Hematopoietic multipotent progenitor cell treated with erythropoietin and hydrocortisone succinate and interleukin-3 and kit ligand, for 8 days (in vitro differentiated cells): Measurements from ENCODE around the gene NCDN.

ENCODE experiments used
- DNase-seq: peaks from one replicate; pipeline ENCODE4 v3.0.0-alpha.2; 2015

Gene NCDN

DNA sequence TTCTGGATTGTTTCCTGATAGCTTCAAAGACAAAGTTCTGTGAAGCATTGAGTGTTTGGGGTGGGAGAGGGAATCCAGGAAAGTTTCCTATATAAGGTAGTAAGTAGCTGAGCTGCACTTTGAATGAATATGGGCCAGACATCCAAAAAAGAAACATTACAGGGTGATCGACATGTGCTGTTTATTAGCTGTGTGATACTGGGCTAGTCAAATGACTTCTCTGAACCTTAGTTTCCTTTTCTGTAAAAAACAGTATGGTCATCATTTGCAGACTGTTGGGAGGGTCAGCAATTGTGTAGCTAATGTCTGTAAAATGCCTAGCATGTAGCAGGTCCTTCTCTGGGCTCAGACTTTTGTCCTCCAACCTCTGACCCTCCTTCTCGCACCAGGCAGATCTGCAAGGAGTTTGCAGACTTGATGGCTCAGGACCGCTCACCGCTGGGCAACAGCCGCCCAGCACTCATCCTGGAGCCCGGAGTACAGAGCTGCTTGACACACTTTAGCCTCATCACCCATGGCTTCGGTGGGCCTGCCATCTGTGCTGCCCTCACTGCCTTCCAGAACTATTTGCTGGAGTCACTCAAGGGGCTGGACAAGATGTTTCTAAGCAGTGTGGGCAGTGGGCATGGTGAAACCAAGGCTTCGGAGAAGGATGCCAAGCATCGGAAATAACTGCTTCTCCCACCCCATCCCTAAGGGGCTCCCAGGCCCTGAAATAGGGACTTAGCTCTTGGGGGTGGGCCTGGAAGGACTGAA, 36.6 kb downstream of the NCDN start:
- no peak for DNase-seq

- DNase-seq: no peak
Observed at GRCh38 chr1:35595684-35596083, 38.1 kb downstream of the NCDN start.

DNA sequence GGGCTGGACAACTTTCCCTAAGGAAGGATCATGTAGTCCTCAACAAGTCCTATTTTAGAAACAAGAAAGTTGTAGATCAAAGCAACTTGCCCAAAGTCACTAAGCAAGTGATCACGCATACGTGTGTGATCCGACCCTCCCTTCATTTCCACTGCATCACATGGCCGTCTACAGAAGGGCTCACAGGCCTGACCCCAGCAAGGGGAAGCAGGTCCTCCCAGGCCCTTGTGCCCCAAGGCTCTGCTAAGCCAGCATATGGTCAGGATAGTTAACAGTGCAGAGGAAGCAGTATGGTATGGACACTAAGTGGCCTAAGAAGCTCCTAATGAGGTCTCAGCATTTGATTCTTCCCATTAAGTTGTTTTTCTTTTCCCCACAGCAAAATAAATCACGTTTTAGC, 40.3 kb downstream of the NCDN start:
- no peak for DNase-seq

- DNase-seq: no peak
Observed at GRCh38 chr1:35598895-35599294, 41.3 kb downstream of the NCDN start.

DNA sequence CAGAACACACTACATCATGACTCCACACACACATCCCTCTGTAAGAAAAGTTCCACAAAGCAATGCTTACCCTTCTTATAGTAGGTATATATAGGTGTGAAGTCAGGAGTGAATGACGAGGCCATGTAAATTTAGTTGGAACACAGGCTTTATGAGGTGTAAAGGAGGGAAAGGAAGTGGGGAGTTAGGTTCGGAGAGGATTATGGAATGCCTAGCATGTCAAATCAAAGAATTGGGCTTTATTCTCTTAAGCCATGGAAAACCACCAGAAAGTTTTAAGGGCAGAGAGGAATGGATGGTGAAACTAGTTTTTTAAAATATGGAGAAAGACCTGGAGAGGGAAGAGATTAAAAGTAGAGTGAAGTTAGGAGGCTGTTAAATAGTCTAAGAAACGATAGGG, 41.8 kb downstream of the NCDN start:
- no peak for DNase-seq

DNA sequence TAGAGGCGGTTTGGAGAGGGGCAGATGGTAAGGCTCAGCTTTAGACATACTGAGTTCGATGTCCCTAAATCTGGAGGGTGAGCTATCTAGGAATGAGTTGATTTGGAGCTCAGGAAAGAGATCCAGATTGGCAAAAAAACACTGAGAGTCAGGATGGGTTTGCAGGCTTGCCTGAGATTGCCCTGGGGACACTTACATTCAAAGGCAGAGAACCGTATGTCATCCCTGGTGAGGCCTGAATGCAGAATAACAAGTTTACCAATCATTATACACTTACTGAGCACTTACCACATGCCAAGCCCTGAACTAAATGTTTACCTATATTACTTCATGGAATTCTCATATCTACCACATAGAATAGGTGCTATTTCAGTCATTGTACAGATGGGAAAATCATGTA, 43.0 kb downstream of the NCDN start:
- no peak for DNase-seq

- no peak for DNase-seq
Observed at GRCh38 chr1:35603468-35603867, 45.9 kb downstream of the NCDN start.

DNA sequence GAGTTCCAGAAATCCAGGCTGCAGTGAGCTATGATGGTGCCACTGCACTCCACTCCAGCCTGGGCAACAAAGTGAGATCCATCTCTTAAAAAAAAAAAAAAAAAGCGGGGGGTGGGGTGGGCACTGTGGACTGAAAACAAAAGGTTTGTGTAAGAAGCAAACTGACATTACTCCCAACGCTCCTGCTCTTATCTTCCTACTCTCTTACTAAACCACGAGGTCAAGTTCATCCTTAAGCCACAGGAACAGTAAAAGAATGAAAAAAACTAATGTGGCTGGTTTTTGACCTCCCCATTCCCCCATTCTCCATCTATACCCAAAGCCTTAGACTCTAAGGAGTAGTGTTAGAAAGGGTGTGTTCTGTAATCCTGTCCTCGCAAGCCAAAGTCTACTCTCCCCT, 46.3 kb downstream of the NCDN start:
- DNase-seq: no peak

DNA sequence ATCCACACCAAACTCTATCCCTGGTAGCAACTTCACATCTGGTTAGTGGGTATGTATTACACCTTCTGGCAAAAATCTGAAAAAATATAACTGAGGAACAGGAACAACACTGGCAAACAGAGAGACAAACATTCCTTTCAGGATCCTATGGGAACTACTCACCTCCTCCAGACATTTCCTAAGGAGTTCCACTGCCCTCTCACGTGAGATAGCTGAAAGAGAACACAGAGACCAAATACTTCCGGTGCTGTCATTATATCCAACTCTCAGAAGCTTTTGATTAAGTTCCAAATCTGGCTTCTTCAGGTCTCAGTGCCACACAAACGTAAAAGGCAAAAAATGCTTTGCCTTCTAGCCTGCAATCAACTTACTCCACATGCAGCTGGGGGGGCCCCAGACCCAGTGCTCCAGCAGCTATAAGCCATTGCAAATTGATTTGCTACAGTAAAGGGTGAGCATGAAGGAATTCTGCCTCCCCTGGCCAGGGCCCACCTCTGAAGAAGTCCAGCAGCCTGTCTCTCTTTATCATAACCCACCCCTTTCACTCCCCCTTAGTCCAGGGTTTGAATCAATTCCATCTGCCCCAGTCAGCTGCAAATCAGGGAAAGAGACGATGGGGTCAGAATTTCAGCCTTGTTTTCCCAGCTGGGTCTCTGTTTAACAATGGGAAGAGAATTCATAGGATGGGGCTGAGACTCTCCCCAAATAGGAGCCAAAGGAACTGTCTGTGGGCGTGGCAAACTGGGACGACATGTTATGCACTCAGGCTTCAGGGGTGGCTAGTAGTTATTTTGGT, 47.7 kb downstream of the NCDN start:
- DNase-seq: no peak

GRCh38 chr1:35605867-35606182, 48.2 kb downstream of the NCDN start:
- no peak for DNase-seq

- DNase-seq: no peak
Observed at GRCh38 chr1:35611655-35612054, 54.1 kb downstream of the NCDN start.

DNA sequence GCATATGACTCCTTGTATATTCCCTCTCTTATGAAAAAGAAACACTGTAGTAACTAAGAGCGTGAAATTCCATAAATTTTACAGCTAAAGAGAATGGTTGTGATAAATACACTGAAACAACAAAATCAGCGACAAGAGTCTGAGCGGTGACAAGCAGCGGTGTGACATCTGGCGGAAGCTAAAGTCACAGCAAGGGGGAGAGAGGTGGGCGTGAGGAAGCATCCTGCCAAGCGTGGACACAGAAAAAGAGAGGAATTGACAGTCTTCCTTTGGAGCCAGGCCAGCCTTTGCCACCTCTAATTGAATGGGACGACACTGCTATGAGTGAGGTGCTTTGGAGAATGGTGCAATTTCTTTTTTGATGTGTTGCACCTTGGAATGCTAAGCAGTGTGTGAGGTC, 57.8 kb downstream of the NCDN start:
- no peak for DNase-seq
